H1 (cell line): Measurements from ENCODE around the gene RADIL. TPM values are rescaled to one million over a fixed set of nuclear protein-coding genes. Genes with fewer than 3 reads are reported as not detected.

ENCODE experiments used
- CTCF ChIA-PET: fragments of 300-600 bp; sonication (Branson Sonifier 250); formaldehyde crosslinking; loops from one replicate; lab custom pipeline; 2021; ENCODE audit not compliant: partially characterized antibody; lab: Charles Lee
- POLR2A ChIA-PET: fragments of 300-600 bp; sonication (Branson Sonifier 250); formaldehyde crosslinking; loops from one replicate; lab custom pipeline; 2021; ENCODE audit warnings: inconsistent platforms; ENCODE audit not compliant: partially characterized antibody; lab: Charles Lee
- DNase-seq, 2 experiments: peaks; one replicate each; pipeline versions ENCODE4 v3.0.0 to v3.0.0-alpha.2; 2010 to 2022; ENCODE audit warnings: low spot score in 2 of 2, low read depth in 1 of 2, mixed read lengths in 1 of 2
- FAIRE-seq: peaks from 2 replicates; lab custom pipeline; 2011; peaks lifted over from hg19 to GRCh38; lab: Jason Lieb, UNC
- H2AFZ ChIP-seq: 2 replicates; pipeline ENCODE4 v1.8.1; 2012; ENCODE audit warnings: low read length, inconsistent platforms
- H2AK5ac ChIP-seq: 2 replicates; pipeline ENCODE4 v1.6.1; 2013; ENCODE audit warnings: low read depth, low read length
- H2BK120ac ChIP-seq: replicated peaks from 2 replicates; pipeline ENCODE3; 2013; ENCODE audit warnings: low read depth, low read length, inconsistent platforms
- H2BK12ac ChIP-seq: 2 replicates; pipeline ENCODE4 v1.6.1; 2013; ENCODE audit warnings: low read depth, low read length
- H2BK15ac ChIP-seq: 2 replicates; pipeline ENCODE4 v1.6.1; 2013; ENCODE audit warnings: low read length
- H2BK20ac ChIP-seq: 2 replicates; pipeline ENCODE4 v1.6.1; 2013; ENCODE audit warnings: low read length
- H2BK5ac ChIP-seq: 2 replicates; pipeline ENCODE4 v1.6.1; 2013; ENCODE audit warnings: low read depth, low read length
- H3K14ac ChIP-seq: 2 replicates; pipeline ENCODE4 v1.6.1; 2013; ENCODE audit warnings: inconsistent platforms; ENCODE audit not compliant: insufficient read length
- H3K18ac ChIP-seq: 2 replicates; pipeline ENCODE4 v1.6.1; 2013; ENCODE audit warnings: low read length; ENCODE audit errors: extremely low read depth
- H3K23ac ChIP-seq: 2 replicates; pipeline ENCODE4 v1.6.1; 2013; ENCODE audit warnings: inconsistent platforms; ENCODE audit not compliant: insufficient read length
- H3K23me2 ChIP-seq: 2 replicates; pipeline ENCODE4 v1.6.1; 2013; ENCODE audit warnings: low read depth, low read length
- H3K27ac ChIP-seq: 2 replicates; pipeline ENCODE4 v1.6.1; 2011; ENCODE audit warnings: low read depth, low read length, inconsistent platforms
- H3K27me3 ChIP-seq, 4 experiments: replicated peaks in 1 of 4; 1 replicate in 1 of 4; 2 replicates in 3 of 4; pipeline versions ENCODE4 v1.6.1 to v1.8.1; 2011 to 2013; ENCODE audit warnings: low read length in 3 of 4, mild to moderate bottlenecking in 3 of 4, inconsistent platforms in 2 of 4, mixed read lengths in 2 of 4, moderate library complexity in 1 of 4; ENCODE audit not compliant: control insufficient read depth in 3 of 4, insufficient read depth in 3 of 4; ENCODE audit errors: extremely low read depth in 1 of 4
- H3K36me3 ChIP-seq, 4 experiments: 2 replicates each; pipeline versions ENCODE4 v1.6.1 to v1.8.1; 2011 to 2013; ENCODE audit warnings: mild to moderate bottlenecking in 4 of 4, low read length in 3 of 4, moderate library complexity in 2 of 4, control low read depth in 1 of 4, inconsistent platforms in 1 of 4; ENCODE audit not compliant: insufficient read depth in 4 of 4, control insufficient read depth in 2 of 4
- H3K4ac ChIP-seq: replicated peaks from 2 replicates; pipeline ENCODE3; 2013; ENCODE audit warnings: low read length, low read depth, mixed read lengths, inconsistent platforms; ENCODE audit not compliant: insufficient read length
- H3K4me1 ChIP-seq, 4 experiments: replicated peaks in 1 of 4; 1 replicate in 1 of 4; 2 replicates in 3 of 4; pipeline versions ENCODE4 v1.6.1 to v1.8.1; 2011 to 2013; ENCODE audit warnings: low read length in 3 of 4, inconsistent platforms in 2 of 4, mixed read lengths in 1 of 4; ENCODE audit not compliant: insufficient read depth in 4 of 4, control insufficient read depth in 3 of 4
- H3K4me2 ChIP-seq, 2 experiments: 2 replicates each; pipeline versions ENCODE4 v1.6.1 to v1.8.1; 2011 to 2013; ENCODE audit warnings: low read depth in 2 of 2, low read length in 2 of 2, control low read depth in 1 of 2, inconsistent platforms in 1 of 2, mild to moderate bottlenecking in 1 of 2; ENCODE audit not compliant: insufficient read depth in 1 of 2
- H3K4me3 ChIP-seq, 4 experiments: fragments of 200-600, 300-600 bp in 1 of 4; sonication (generic), shearing (Covaris generic), sonication (Bioruptor Twin) in 1 of 4; 2 replicates each; pipeline versions ENCODE4 v1.5.1 to v1.8.1; 2011 to 2016; ENCODE audit warnings: low read length in 4 of 4, low read depth in 3 of 4, control low read depth in 2 of 4, inconsistent platforms in 2 of 4, mild to moderate bottlenecking in 2 of 4, mixed read lengths in 1 of 4, moderate library complexity in 1 of 4; ENCODE audit not compliant: insufficient read depth in 2 of 4; ENCODE audit errors: extremely low read depth in 1 of 4
- H3K56ac ChIP-seq: replicated peaks from 2 replicates; pipeline ENCODE3; 2013; ENCODE audit warnings: low read depth, mild to moderate bottlenecking, mixed read lengths, low read length, inconsistent platforms; ENCODE audit not compliant: insufficient read length
- H3K79me1 ChIP-seq: 2 replicates; pipeline ENCODE4 v1.6.1; 2013; ENCODE audit warnings: low read depth, low read length, control low read depth
- H3K79me2 ChIP-seq, 2 experiments: 2 replicates each; pipeline versions ENCODE4 v1.6.1 to v1.8.1; 2012 to 2013; ENCODE audit warnings: low read length in 2 of 2, mild to moderate bottlenecking in 2 of 2, inconsistent platforms in 1 of 2; ENCODE audit not compliant: insufficient read depth in 2 of 2, control insufficient read depth in 1 of 2
- H3K9ac ChIP-seq, 4 experiments: replicated peaks in 1 of 4; 1 replicate in 1 of 4; 2 replicates in 3 of 4; pipeline versions ENCODE4 v1.6.1 to v1.8.1; 2011 to 2013; ENCODE audit warnings: low read depth in 3 of 4, low read length in 3 of 4, control low read depth in 2 of 4, mild to moderate bottlenecking in 2 of 4, moderate library complexity in 2 of 4, inconsistent platforms in 1 of 4; ENCODE audit errors: extremely low read depth in 1 of 4
- H3K9me3 ChIP-seq, 2 experiments: 2 replicates each; pipeline versions ENCODE4 v1.6.1 to v1.8.1; 2012 to 2013; ENCODE audit warnings: mild to moderate bottlenecking in 2 of 2, moderate library complexity in 2 of 2, control low read depth in 1 of 2, inconsistent platforms in 1 of 2, low read depth in 1 of 2, low read length in 1 of 2, mixed read lengths in 1 of 2; ENCODE audit not compliant: insufficient read depth in 2 of 2
- H4K20me1 ChIP-seq, 2 experiments: replicated peaks in 1 of 2; 2 replicates each; pipeline versions ENCODE3 to v1.8.1; 2011 to 2013; ENCODE audit warnings: inconsistent platforms in 2 of 2, low read length in 2 of 2, mild to moderate bottlenecking in 1 of 2; ENCODE audit not compliant: insufficient read depth in 2 of 2, control insufficient read depth in 1 of 2
- H4K5ac ChIP-seq: 2 replicates; pipeline ENCODE4 v1.6.1; 2013; ENCODE audit warnings: low read length, low read depth, mixed read lengths, inconsistent platforms; ENCODE audit not compliant: insufficient read length
- H4K8ac ChIP-seq: 2 replicates; pipeline ENCODE4 v1.8.0; 2013; ENCODE audit warnings: mild to moderate bottlenecking, moderate library complexity, low read length, inconsistent platforms; ENCODE audit not compliant: insufficient read depth; ENCODE audit errors: extremely low read depth
- H4K91ac ChIP-seq: replicated peaks from 2 replicates; pipeline ENCODE3; 2013; ENCODE audit warnings: low read length, mixed read lengths, inconsistent platforms; ENCODE audit not compliant: insufficient read length
- BACH1 ChIP-seq: IDR thresholded peaks from 2 replicates; pipeline ENCODE4 v1.6.1; 2012; ENCODE audit warnings: low read length, improper control_type of control experiment
- KDM1A ChIP-seq: fragments of 200-600, 300-600 bp; sonication (generic); IDR thresholded peaks from 2 replicates; pipeline ENCODE4 v1.7.1; 2016; ENCODE audit warnings: mild to moderate bottlenecking, low read length, borderline replicate concordance
- RFX5 ChIP-seq: IDR thresholded peaks from 2 replicates; pipeline ENCODE4 v1.6.1; 2011; ENCODE audit warnings: low read depth, low read length, improper control_type of control experiment, borderline replicate concordance
- SIX5 ChIP-seq: IDR thresholded peaks from 2 replicates; pipeline ENCODE4 v1.6.1; 2011; ENCODE audit warnings: mild to moderate bottlenecking, low read depth, low read length
- SP2 ChIP-seq: IDR thresholded peaks from 2 replicates; pipeline ENCODE4 v1.6.1; 2012; ENCODE audit warnings: mild to moderate bottlenecking, low read length, inconsistent platforms
- SRF ChIP-seq: IDR thresholded peaks from 2 replicates; pipeline ENCODE4 v1.6.1; 2011; ENCODE audit warnings: mild to moderate bottlenecking, low read depth, low read length, moderate library complexity
- WGBS, 2 experiments: shearing (Covaris generic) in 1 of 2; methylation state at CpG; one replicate each; pipeline versions ENCODE4 v1.1.6 to v1.1.7; 2013 to 2015; ENCODE audit warnings: low lambda C conversion rate in 2 of 2, mixed read lengths in 2 of 2, inconsistent platforms in 1 of 2, low coverage in 1 of 2, missing lambda C conversion rate in 1 of 2; ENCODE audit not compliant: insufficient replicate concordance in 2 of 2, insufficient coverage in 1 of 2, insufficient read length in 1 of 2; ENCODE audit errors: extremely low coverage in 1 of 2, missing lambda C conversion rate in 1 of 2; 5-methylcytosine and 5-hydroxymethylcytosine counted together
- polyA plus RNA-seq, 7 experiments: library from polyadenylated mRNA; depleted of rRNA in 3 of 7; stranded (reverse) in 5 of 7; unstranded in 2 of 7; fragments of >200 nt in 5 of 7; fragments of 200-250 nt in 2 of 7; gene quantifications; 1 replicate in 5 of 7; 2 replicates in 1 of 7; 4 replicates in 1 of 7; pipeline versions ENCODE4 v1.2.1 to v1.2.3, GENCODE V29; 2011 to 2013; ENCODE audit warnings: missing spikeins in 2 of 7, mixed read lengths in 2 of 7
- total RNA-seq: library from RNA; stranded (reverse); fragmentation: NEBNext Ultra II Directional; extraction: Animal tissue kit (Norgen Biotek cat#: 25700); gene quantifications from 2 replicates; pipeline ENCODE4 v1.2.1, GENCODE V29; 2021

The RADIL gene
- total and polyA plus RNA-seq, 2 of the 8 experiments (the other 6 are each of a cell fraction or from before 2014, with no cell fraction given), result 5.0 to 5.4 TPM

GRCh38 chr7:4806983-4807597, 76.4 kb downstream of the RADIL start:
- CTCF ChIA-PET, result interaction anchor here (1.0 to 1.7 kb wide), 3 partner anchors 9 to 279 kb away, joined by 3 to 10 read pairs (median 3); no protein-coding TSS in a partner anchor
- Histone ChIP-seq H3K4me2 (no peak overlapping the region), H4K5ac (no peak overlapping the region), H2BK12ac (no peak overlapping the region), H2BK15ac (no peak overlapping the region), H3K79me1 (no peaks in the 10 kb centered on the region), H2AK5ac (no peak overlapping the region), H2BK5ac (no peak overlapping the region), H4K8ac (no peak overlapping the region), H3K4me1 (peaks cover 0 to 7% (median 1%) of the 10 kb centered on the region in 4 experiments; a peak in 1 of 7 replicates), H3K9ac (no peak overlapping the region), H3K27ac (no peak overlapping the region), H3K27me3 (no peaks in the 10 kb centered on the region), H3K23me2 (no peaks in the 10 kb centered on the region), H3K14ac (no peak overlapping the region), H3K18ac (no peak overlapping the region), H2AFZ (no peak overlapping the region), H4K91ac (no peak overlapping the region), H3K9me3 (no peaks in the 10 kb centered on the region), H2BK20ac (no peak overlapping the region), H3K4me3 (no peak overlapping the region), H3K79me2 (no peaks in the 10 kb centered on the region), H3K4ac (no peak overlapping the region), H4K20me1 (no peaks in the 10 kb centered on the region), H3K56ac (no peak overlapping the region), H3K36me3 (no peaks in the 10 kb centered on the region), H3K23ac (no peak overlapping the region), H2BK120ac (no peak overlapping the region)
- WGBS, 2 experiments, result 76% methylated on average over 10 of the region's 17 CpGs; no CpG with 5 or more reads in 1 of the 2 experiments
- no peak for TF ChIP-seq SRF
- TF ChIP-seq KDM1A, result no peak
- TF ChIP-seq SP2, result no peak
- TF ChIP-seq RFX5, result no peak
- no peak for TF ChIP-seq BACH1
- no peak for TF ChIP-seq SIX5
- POLR2A ChIA-PET, result interaction anchor here (0.9 to 2.4 kb wide), 3 partner anchors 10 to 194 kb away, joined by 3 to 8 read pairs (median 4); no protein-coding TSS in a partner anchor
- FAIRE-seq (no peak), DNase-seq (no peak)
